Activated CD4-positive, CD25-positive, alpha-beta regulatory T cell treated with anti-CD3 and anti-CD28 coated beads, Interleukin-2, amount 50 U/mL, for 24 hours (primary cell): ENCODE results near the gene RNF111.
"Not testable (repeated sequence)": the region's sequence is repeated elsewhere in the genome, so short reads cannot be mapped to it uniquely, and the experiment has no call there.

Experiments
- ATAC-seq, 2 donors: fragments of 150-1000 bp; cut with Tn5 transposase; one replicate each; pipeline ENCODE4 v1.10.0; 2021; ENCODE audit warnings: mild to moderate bottlenecking in 1 of 2, moderate library complexity in 1 of 2

RNF111 gene

GRCh38 chr15:59063042-59063441 lies 75.6 kb downstream of the RNF111 start:
- no peak for ATAC-seq

GRCh38 chr15:59069430-59069829 lies 82.0 kb downstream of the RNF111 start:
- no peak for ATAC-seq

- peak; percentile 48 to 63 for ATAC-seq
These were observed 87.1 kb downstream of the RNF111 start for GRCh38 chr15:59074607-59075006.

- ATAC-seq = no peak
These were observed 100.3 kb downstream of the RNF111 start for GRCh38 chr15:59087731-59088130.

GRCh38 chr15:59094077-59094476 lies 106.6 kb downstream of the RNF111 start:
- ATAC-seq = no peak

GRCh38 chr15:59096429-59096828 lies 109.0 kb downstream of the RNF111 start:
- peak in 1 of 2 donors; percentile 67 for ATAC-seq

GRCh38 chr15:59099162-59099685 lies 111.8 kb downstream of the RNF111 start:
- ATAC-seq = no peak

GRCh38 chr15:59104602-59104911 lies 117.1 kb downstream of the RNF111 start:
- ATAC-seq = no peak

GRCh38 chr15:59104912-59105732 lies 117.7 kb downstream of the RNF111 start, which contains the start of gene CCNB2:
Gene CCNB2 (plus strand): TSS chr15:59105146. CDS start chr15:59105269, 123 bp downstream.
- ATAC-seq = peak; percentile 100

- no peak for ATAC-seq
These were observed 118.4 kb downstream of the RNF111 start for GRCh38 chr15:59105854-59106253.

- no peak for ATAC-seq
These were observed 123.8 kb downstream of the RNF111 start for GRCh38 chr15:59111251-59111650.

- ATAC-seq = no peak
These were observed 127.6 kb downstream of the RNF111 start for GRCh38 chr15:59115047-59115446.

GRCh38 chr15:59116141-59116540 lies 128.7 kb downstream of the RNF111 start:
- no peak for ATAC-seq

- ATAC-seq = no peak
These were observed 129.3 kb downstream of the RNF111 start for GRCh38 chr15:59116771-59117170.

GRCh38 chr15:59119625-59120024 lies 132.2 kb downstream of the RNF111 start:
- ATAC-seq = no peak

GRCh38 chr15:59120937-59121336 lies 133.5 kb downstream of the RNF111 start:
- ATAC-seq = no peak

GRCh38 chr15:59124261-59124660 lies 136.8 kb downstream of the RNF111 start:
- no peak for ATAC-seq

GRCh38 chr15:59125683-59126082 lies 138.2 kb downstream of the RNF111 start:
- not testable (repeated sequence) for ATAC-seq

GRCh38 chr15:59127255-59127654 lies 139.8 kb downstream of the RNF111 start:
- ATAC-seq = not testable (repeated sequence)

GRCh38 chr15:59131456-59131855 lies 144.0 kb downstream of the RNF111 start:
- ATAC-seq = no peak

- no peak for ATAC-seq
These were observed 144.6 kb downstream of the RNF111 start for GRCh38 chr15:59131969-59132562.

- no peak for ATAC-seq
These were observed 146.5 kb downstream of the RNF111 start for GRCh38 chr15:59133929-59134427.

GRCh38 chr15:59137566-59137965 lies 150.1 kb downstream of the RNF111 start:
- no peak for ATAC-seq

GRCh38 chr15:59138243-59138642 lies 150.8 kb downstream of the RNF111 start:
- ATAC-seq = peak; percentile 79 to 81
